IPS-15b (cell line): Measurements from ENCODE around the gene AGRN.

ENCODE experiments used
- H3K27me3 ChIP-seq: one replicate; pipeline ENCODE4 v1.6.1; 2013; ENCODE audit warnings: low read length; ENCODE audit not compliant: control insufficient read depth, insufficient read depth
- H3K36me3 ChIP-seq: one replicate; pipeline ENCODE4 v1.6.1; 2013; ENCODE audit warnings: low read length; ENCODE audit not compliant: control insufficient read depth, insufficient read depth
- H3K4me1 ChIP-seq: one replicate; pipeline ENCODE4 v1.6.1; 2013; ENCODE audit warnings: mild to moderate bottlenecking, low read length; ENCODE audit not compliant: control insufficient read depth, insufficient read depth
- H3K4me3 ChIP-seq: one replicate; pipeline ENCODE4 v1.5.1; 2013; ENCODE audit warnings: low read depth, low read length
- H3K9ac ChIP-seq: one replicate; pipeline ENCODE4 v1.6.1; 2013; ENCODE audit warnings: low read depth, mild to moderate bottlenecking, low read length
- H3K9me3 ChIP-seq: one replicate; pipeline ENCODE4 v1.6.1; 2013; ENCODE audit warnings: mild to moderate bottlenecking, low read length; ENCODE audit not compliant: control insufficient read depth, insufficient read depth

AGRN gene

DNA sequence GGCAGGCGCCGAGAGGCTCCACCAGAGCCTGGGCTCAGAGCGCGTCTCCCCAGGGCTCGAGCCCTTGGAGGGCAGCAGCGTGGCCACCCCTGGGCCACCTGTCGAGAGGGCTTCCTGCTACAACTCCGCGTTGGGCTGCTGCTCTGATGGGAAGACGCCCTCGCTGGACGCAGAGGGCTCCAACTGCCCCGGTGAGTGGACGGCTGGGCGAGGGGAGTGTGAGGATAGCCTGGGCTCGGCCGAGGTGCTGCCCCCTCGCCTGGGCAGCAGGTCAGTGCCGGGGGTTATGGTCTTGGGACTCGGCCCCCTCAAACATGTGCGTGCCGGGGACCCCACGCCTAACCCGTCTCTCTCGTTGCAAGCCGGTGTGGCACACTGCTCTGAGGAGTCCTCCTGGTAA is 26.8 kb downstream of the AGRN start:
- Histone ChIP-seq H3K9me3 (no peaks in the 10 kb centered on the region), H3K4me3 (no peak overlapping the region), H3K27me3 (no peaks in the 10 kb centered on the region), H3K36me3 (peaks cover 80% of the 10 kb centered on the region), H3K4me1 (no peaks in the 10 kb centered on the region), H3K9ac (no peak overlapping the region)

GRCh38 chr1:1047407-1047806 is 27.5 kb downstream of the AGRN start:
- Histone ChIP-seq H3K27me3 (no peaks in the 10 kb centered on the region), H3K36me3 (peaks cover 80% of the 10 kb centered on the region), H3K9ac (no peak overlapping the region)

GRCh38 chr1:1047963-1048362 is 28.0 kb downstream of the AGRN start:
- H3K4me1 ChIP-seq: no peaks in the 10 kb centered on the region
- no peaks in the 10 kb centered on the region for H3K27me3 ChIP-seq
- H3K9me3 ChIP-seq: no peaks in the 10 kb centered on the region
- peaks cover 82% of the 10 kb centered on the region for H3K36me3 ChIP-seq
- H3K4me3 ChIP-seq: no peak overlapping the region
- H3K9ac ChIP-seq: no peak overlapping the region

More at GRCh38 chr1:1047407-1047806, 27.5 kb downstream of the AGRN start:
- Histone ChIP-seq H3K4me3 (no peak overlapping the region), H3K4me1 (no peaks in the 10 kb centered on the region), H3K9me3 (no peaks in the 10 kb centered on the region)

- no peaks in the 10 kb centered on the region for H3K27me3 ChIP-seq
- no peaks in the 10 kb centered on the region for H3K9me3 ChIP-seq
- H3K9ac ChIP-seq: no peak overlapping the region
- no peak overlapping the region for H3K4me3 ChIP-seq
- H3K36me3 ChIP-seq: peaks cover 82% of the 10 kb centered on the region
- H3K4me1 ChIP-seq: no peaks in the 10 kb centered on the region
Measured at GRCh38 chr1:1048765-1049164, 28.8 kb downstream of the AGRN start.

GRCh38 chr1:1049318-1050165 is 29.6 kb downstream of the AGRN start:
- no peak overlapping the region for H3K4me3 ChIP-seq
- H3K27me3 ChIP-seq: no peaks in the 10 kb centered on the region
- H3K36me3 ChIP-seq: peaks cover 82% of the 10 kb centered on the region
- no peaks in the 10 kb centered on the region for H3K9me3 ChIP-seq
- no peak overlapping the region for H3K9ac ChIP-seq
- no peaks in the 10 kb centered on the region for H3K4me1 ChIP-seq

- H3K27me3 ChIP-seq: no peaks in the 10 kb centered on the region
- no peak overlapping the region for H3K4me3 ChIP-seq
- H3K9me3 ChIP-seq: no peaks in the 10 kb centered on the region
- no peaks in the 10 kb centered on the region for H3K4me1 ChIP-seq
- no peak overlapping the region for H3K9ac ChIP-seq
- peaks cover 80% of the 10 kb centered on the region for H3K36me3 ChIP-seq
Measured at GRCh38 chr1:1050577-1051052, 30.7 kb downstream of the AGRN start.

DNA sequence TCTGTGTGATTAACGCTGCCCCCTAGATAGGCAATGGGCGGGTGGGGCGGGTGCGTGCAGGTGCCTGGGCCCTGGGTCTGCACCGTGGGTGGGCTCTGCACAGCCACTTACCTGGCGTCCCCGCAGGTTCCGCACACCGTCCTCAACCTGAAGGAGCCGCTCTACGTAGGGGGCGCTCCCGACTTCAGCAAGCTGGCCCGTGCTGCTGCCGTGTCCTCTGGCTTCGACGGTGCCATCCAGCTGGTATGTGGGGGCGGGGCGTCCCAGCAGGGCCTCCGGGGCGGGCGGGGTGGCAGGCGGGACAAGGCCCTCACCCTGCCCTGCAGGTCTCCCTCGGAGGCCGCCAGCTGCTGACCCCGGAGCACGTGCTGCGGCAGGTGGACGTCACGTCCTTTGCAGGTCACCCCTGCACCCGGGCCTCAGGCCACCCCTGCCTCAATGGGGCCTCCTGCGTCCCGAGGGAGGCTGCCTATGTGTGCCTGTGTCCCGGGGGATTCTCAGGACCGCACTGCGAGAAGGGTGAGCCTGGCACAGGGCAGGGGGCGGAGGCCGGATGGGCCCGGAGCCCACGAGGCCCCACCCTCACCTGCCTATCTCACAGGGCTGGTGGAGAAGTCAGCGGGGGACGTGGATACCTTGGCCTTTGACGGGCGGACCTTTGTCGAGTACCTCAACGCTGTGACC is 31.3 kb downstream of the AGRN start:
- no peaks in the 10 kb centered on the region for H3K27me3 ChIP-seq
- no peak overlapping the region for H3K4me3 ChIP-seq
- H3K4me1 ChIP-seq: no peaks in the 10 kb centered on the region
- H3K9ac ChIP-seq: no peak overlapping the region
- H3K36me3 ChIP-seq: peaks cover 75% of the 10 kb centered on the region
- no peaks in the 10 kb centered on the region for H3K9me3 ChIP-seq

GRCh38 chr1:1052003-1052840 is 32.3 kb downstream of the AGRN start:
- H3K4me1 ChIP-seq: no peaks in the 10 kb centered on the region
- H3K9me3 ChIP-seq: no peaks in the 10 kb centered on the region
- no peak overlapping the region for H3K9ac ChIP-seq
- H3K36me3 ChIP-seq: peaks cover 65% of the 10 kb centered on the region
- H3K27me3 ChIP-seq: no peaks in the 10 kb centered on the region
- no peak overlapping the region for H3K4me3 ChIP-seq

- Histone ChIP-seq H3K4me3 (no peak overlapping the region), H3K9me3 (no peaks in the 10 kb centered on the region), H3K9ac (no peak overlapping the region), H3K4me1 (no peaks in the 10 kb centered on the region), H3K36me3 (peaks cover 58% of the 10 kb centered on the region), H3K27me3 (no peaks in the 10 kb centered on the region)
Measured at GRCh38 chr1:1053022-1053421, 33.1 kb downstream of the AGRN start.

DNA sequence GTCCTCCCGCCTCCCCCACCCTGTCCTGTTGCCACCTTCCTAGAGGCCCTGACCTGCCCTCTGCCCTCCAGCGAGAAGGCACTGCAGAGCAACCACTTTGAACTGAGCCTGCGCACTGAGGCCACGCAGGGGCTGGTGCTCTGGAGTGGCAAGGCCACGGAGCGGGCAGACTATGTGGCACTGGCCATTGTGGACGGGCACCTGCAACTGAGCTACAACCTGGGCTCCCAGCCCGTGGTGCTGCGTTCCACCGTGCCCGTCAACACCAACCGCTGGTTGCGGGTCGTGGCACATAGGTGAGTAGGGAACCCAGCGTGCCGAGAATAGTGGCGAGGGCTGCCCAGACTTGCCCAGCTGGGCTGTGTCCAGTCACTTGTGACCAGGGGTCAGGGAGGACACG is 33.8 kb downstream of the AGRN start:
- Histone ChIP-seq H3K36me3 (peaks cover 58% of the 10 kb centered on the region), H3K27me3 (peaks cover 4% of the 10 kb centered on the region), H3K4me1 (no peaks in the 10 kb centered on the region)

DNA sequence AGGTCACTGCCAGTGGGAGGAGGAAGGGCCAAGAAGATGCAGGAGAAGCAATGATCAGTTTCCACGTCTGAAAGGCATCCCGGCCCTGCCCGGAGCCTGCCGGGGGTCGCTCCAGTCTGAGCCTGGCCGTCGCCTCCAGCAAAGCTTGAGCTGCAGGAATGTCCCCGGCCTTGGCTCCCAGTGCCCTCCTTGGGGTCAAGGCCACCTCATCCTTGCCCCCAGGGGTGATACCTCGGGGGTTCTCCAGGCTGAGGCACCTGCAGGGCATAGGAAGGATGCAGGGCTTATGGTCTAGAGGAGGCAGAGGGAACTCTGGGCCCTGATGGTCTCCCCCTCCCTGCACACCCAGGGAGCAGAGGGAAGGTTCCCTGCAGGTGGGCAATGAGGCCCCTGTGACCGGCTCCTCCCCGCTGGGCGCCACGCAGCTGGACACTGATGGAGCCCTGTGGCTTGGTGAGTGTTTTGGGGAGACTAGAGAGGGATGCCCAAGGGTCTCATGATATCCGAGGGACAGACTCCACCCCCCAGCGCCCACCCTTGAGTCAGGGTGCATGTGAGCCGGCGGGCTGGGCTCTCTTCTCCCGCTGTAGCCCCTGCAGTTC is 34.3 kb downstream of the AGRN start:
- no peaks in the 10 kb centered on the region for H3K4me1 ChIP-seq
- no peak overlapping the region for H3K9ac ChIP-seq
- H3K4me3 ChIP-seq: no peak overlapping the region
- peaks cover 57% of the 10 kb centered on the region for H3K36me3 ChIP-seq
- H3K9me3 ChIP-seq: no peaks in the 10 kb centered on the region
- H3K27me3 ChIP-seq: peaks cover 7% of the 10 kb centered on the region

More for the DNA sequence above, 33.8 kb downstream of the AGRN start:
- Histone ChIP-seq H3K9me3 (no peaks in the 10 kb centered on the region), H3K9ac (no peak overlapping the region), H3K4me3 (no peak overlapping the region)
